ENCODE data around the gene DSCAM. TPM values are rescaled to one million over a fixed set of nuclear protein-coding genes. Genes with fewer than 3 reads are reported as not detected.

Gene DSCAM
- total and polyA plus RNA-seq, 2 donors (not counting 3 experiments of a cell fraction or from before 2014, with no cell fraction given): not detected

GRCh38 chr21:40788635-40789034, 58.3 kb downstream of the DSCAM start:
- Histone ChIP-seq H3K79me2 (ENCODE audit: control insufficient read depth, insufficient read depth, low read length) (no peaks in the 10 kb centered on the region), H3K36me3 (ENCODE audit: control insufficient read depth in 2 of 2, extremely low read depth in 1 of 2, insufficient read depth in 2 of 2, low read length in 2 of 2) (no peaks in the 10 kb centered on the region), H3K4me1 (ENCODE audit: control insufficient read depth, extremely low read depth, insufficient read depth, low read length) (no peaks in the 10 kb centered on the region), H3K9me3 (replicated peaks; ENCODE audit: control insufficient read depth, insufficient read depth, low read length) (peaks cover 2% of the 10 kb centered on the region), H2AFZ (ENCODE audit: low read depth, low read length) (no peak overlapping the region), H4K20me1 (replicated peaks; ENCODE audit: control insufficient read depth, extremely low read depth, insufficient read depth, low read length) (no peaks in the 10 kb centered on the region), H3K27me3 (ENCODE audit: control insufficient read depth in 2 of 2, insufficient read depth in 2 of 2, low read length in 2 of 2) (no peaks in the 10 kb centered on the region), H3K9me1 (replicated peaks; ENCODE audit: control insufficient read depth, extremely low read depth, insufficient read depth, low read length) (no peaks in the 10 kb centered on the region), H3K9ac (replicated peaks; ENCODE audit: extremely low read depth, insufficient read depth, low read length) (no peak overlapping the region), H3K4me3 (replicated peaks in 1 of 3; ENCODE audit: insufficient read depth in 1 of 3, low read depth in 1 of 3, low read length in 3 of 3) (no peak overlapping the region), H3K4me2 (ENCODE audit: insufficient read depth, low read length) (no peak overlapping the region), H3K27ac (ENCODE audit: insufficient read depth, low read depth, low read length) (no peak overlapping the region)
- ChIA-PET POLR2A (no interaction called here), CTCF (no interaction called here)
- dilution Hi-C loops (cut with MboI; ENCODE audit: extremely low pct_ligation_motif_present, low sequenced_read_pairs) (no loop called here), intact Hi-C loops (cut with micrococcal nuclease) (no loop called here)
- no TSS peak for BruUV-seq (replicated peaks)
- FAIRE-seq (no peak), DNase-seq (ENCODE audit: low read depth, low spot score) (no peak)
- TF ChIP-seq MAX (IDR thresholded peaks at IDR 0.05; ENCODE audit: insufficient read depth, insufficient read length) (no peak), JUN (IDR thresholded peaks at IDR 0.05; ENCODE audit: borderline replicate concordance, insufficient read depth, insufficient read length, low read depth) (no peak)

GRCh38 chr21:40783404-40783803, 63.6 kb downstream of the DSCAM start:
- POLR2A ChIA-PET: no interaction called here
- H3K36me3 ChIP-seq (ENCODE audit: control insufficient read depth in 2 of 2, extremely low read depth in 1 of 2, insufficient read depth in 2 of 2, low read length in 2 of 2): no peaks in the 10 kb centered on the region
- BruUV-seq (replicated peaks): no TSS peak

More at GRCh38 chr21:40783404-40783803, 63.6 kb downstream of the DSCAM start:
- TF ChIP-seq JUN (IDR thresholded peaks at IDR 0.05; ENCODE audit: borderline replicate concordance, insufficient read depth, insufficient read length, low read depth): no peak
- TF ChIP-seq MYC (IDR thresholded peaks at IDR 0.05; ENCODE audit: low read depth, low read length): no peak
- no peak for TF ChIP-seq POLR2AphosphoS5 (IDR thresholded peaks at IDR 0.05; ENCODE audit: insufficient read depth, low read depth, low read length)
- no peak for TF ChIP-seq FOS (IDR thresholded peaks at IDR 0.05; ENCODE audit: borderline replicate concordance, insufficient read depth, low read length)
- no peak for TF ChIP-seq GATA2 (IDR thresholded peaks at IDR 0.05; ENCODE audit: insufficient read depth, insufficient read length, low read depth, low read length)
- no peak for TF ChIP-seq CTCF (IDR thresholded peaks at IDR 0.05; ENCODE audit: extremely low read depth in 1 of 2, insufficient read depth in 1 of 2, low read depth in 1 of 2, low read length in 2 of 2)
- TF ChIP-seq EZH2 (IDR thresholded peaks at IDR 0.05; ENCODE audit: borderline replicate concordance, low read depth, low read length, severe bottlenecking): no peak
- TF ChIP-seq MAX (IDR thresholded peaks at IDR 0.05; ENCODE audit: insufficient read depth, insufficient read length): no peak
- TF ChIP-seq POLR2A (IDR thresholded peaks at IDR 0.05; ENCODE audit: low read depth, low read length): no peak
- intact Hi-C loops (cut with micrococcal nuclease): no loop called here
- Histone ChIP-seq H3K27ac (ENCODE audit: insufficient read depth, low read depth, low read length) (no peak overlapping the region), H2AFZ (ENCODE audit: low read depth, low read length) (no peak overlapping the region), H3K9me3 (replicated peaks; ENCODE audit: control insufficient read depth, insufficient read depth, low read length) (peaks cover 4% of the 10 kb centered on the region), H3K27me3 (ENCODE audit: control insufficient read depth in 2 of 2, insufficient read depth in 2 of 2, low read length in 2 of 2) (no peaks in the 10 kb centered on the region), H3K9ac (replicated peaks; ENCODE audit: extremely low read depth, insufficient read depth, low read length) (no peak overlapping the region), H4K20me1 (replicated peaks; ENCODE audit: control insufficient read depth, extremely low read depth, insufficient read depth, low read length) (no peaks in the 10 kb centered on the region), H3K4me2 (ENCODE audit: insufficient read depth, low read length) (no peak overlapping the region), H3K79me2 (ENCODE audit: control insufficient read depth, insufficient read depth, low read length) (no peaks in the 10 kb centered on the region), H3K9me1 (replicated peaks; ENCODE audit: control insufficient read depth, extremely low read depth, insufficient read depth, low read length) (no peaks in the 10 kb centered on the region), H3K4me3 (replicated peaks in 1 of 3; ENCODE audit: insufficient read depth in 1 of 3, low read depth in 1 of 3, low read length in 3 of 3) (no peak overlapping the region), H3K4me1 (ENCODE audit: control insufficient read depth, extremely low read depth, insufficient read depth, low read length) (no peaks in the 10 kb centered on the region)
- FAIRE-seq: no peak
- dilution Hi-C loops (cut with MboI; ENCODE audit: extremely low pct_ligation_motif_present, low sequenced_read_pairs): no loop called here
- CTCF ChIA-PET: no interaction called here
- DNase-seq (ENCODE audit: low read depth, low spot score): no peak
